GM21825 (cell line): ENCODE data around the gene SEC62.
"Not testable (repeated sequence)": the region's sequence is repeated elsewhere in the genome, so short reads cannot be mapped to it uniquely, and the experiment has no call there.

ENCODE experiments used
- ATAC-seq: cut with Tn5 transposase; IDR thresholded peaks from one replicate; pipeline ENCODE4 v1.9.1; 2021; ENCODE audit warnings: mild to moderate bottlenecking, moderate library complexity; ENCODE audit not compliant: unreplicated experiment

SEC62 gene

DNA sequence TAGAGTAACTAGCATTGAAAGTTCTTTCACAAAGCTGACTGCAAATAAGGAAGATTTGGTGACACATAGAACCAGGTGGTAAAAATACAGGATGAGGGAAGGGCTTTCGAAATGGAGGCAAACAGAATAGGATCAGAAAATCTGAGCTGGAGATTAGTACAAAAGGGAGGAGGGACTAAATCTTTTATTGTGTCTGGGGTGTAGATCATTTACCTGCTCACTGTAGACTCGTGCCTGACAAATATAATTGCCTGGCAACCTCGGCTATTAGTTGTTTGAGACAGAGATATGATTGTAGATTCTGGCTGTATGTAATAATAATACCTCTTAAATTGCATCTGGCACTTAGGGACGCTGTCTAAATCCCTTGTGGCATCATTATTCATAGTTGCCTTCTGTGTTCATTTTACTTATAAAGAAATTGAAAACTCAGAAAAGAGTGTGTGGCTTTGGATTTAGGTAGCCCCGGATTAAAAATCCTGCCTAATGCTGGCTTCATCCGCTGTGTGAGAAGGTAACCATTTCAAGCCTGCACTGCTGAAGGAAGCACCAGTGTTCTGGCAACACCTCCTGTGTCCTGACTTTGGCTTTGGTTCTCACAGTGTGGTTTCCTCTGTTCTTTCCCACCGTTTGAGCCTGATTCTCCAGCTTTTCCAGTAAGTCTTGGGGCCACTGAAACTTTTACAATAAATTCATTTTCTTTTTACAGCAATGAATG is 46.2 kb downstream of the SEC62 start:
- ATAC-seq: no peak

DNA sequence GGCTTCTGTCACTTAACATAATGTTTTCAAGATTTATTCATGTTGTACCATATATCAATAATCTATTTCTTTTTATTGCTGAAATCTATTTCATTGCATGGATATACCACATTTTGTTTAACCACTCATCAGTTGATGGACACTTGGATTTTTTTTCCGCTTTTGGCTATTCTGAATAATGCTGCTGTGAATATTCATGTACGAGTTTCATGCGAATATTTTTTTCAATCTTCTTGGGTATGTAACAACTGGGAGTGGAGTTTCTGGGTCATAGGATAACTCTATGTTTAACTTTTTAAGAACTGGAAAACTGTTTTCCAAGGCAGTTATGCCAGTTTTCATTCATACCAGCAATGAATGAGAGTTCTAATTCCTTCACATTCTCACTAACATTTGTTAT is 49.5 kb downstream of the SEC62 start:
- ATAC-seq: no peak

DNA sequence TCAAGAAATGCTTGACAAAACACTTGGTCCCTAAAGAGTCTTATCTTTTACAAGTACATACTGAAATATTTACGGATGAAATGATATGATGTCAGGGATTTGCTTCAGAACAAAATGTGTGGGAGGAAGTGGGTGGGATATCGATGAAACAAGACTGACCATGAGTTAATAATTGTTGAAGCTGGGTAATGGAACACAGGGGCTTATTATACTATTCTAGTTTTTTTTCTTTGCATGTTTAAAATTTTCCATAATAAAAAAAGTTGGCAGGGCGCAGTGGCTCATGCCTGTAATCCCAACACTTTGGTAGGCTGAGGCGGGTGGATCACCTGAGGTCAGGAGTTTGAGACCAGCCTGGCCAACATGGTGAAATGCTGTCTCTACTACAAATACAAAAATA is 52.7 kb downstream of the SEC62 start:
- not testable (repeated sequence) for ATAC-seq

DNA sequence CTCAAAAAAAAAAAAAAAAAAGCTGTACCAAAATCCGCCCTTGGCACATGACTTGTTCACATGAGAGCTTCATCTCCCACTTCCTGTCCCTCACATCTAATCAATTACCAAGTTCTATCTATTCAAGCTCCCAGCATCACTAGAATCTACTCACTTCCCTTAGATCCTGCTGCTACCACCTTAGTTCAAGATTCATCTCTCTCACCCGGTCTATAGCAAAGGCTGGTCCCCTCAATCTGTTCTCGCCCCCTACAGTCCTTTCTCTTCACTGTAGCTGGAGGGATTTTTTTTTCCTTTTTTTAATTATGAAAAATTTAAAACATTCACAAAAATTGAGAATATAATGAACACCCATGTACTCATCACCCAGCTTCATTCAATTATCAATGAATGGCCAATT is 54.5 kb downstream of the SEC62 start:
- ATAC-seq: no peak

DNA sequence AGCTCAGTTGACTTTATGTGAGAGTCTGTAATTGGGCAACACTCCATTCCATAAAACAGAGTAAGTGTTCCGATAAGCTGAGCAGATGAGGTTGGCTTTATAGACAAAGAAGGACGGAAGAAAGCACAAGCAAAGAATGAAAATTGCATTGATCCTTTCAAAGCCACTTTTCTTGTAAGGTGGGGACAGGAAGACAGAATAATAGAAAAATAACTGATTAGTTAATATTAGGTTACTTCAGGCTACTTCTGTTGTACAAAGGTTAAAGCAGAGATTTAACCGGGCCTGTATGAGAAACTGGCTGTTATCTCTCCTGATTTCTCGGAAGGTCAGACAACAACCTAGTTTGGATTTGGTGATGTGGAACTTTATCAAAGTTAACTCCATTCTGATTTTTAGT is 55.7 kb downstream of the SEC62 start:
- no peak for ATAC-seq

DNA sequence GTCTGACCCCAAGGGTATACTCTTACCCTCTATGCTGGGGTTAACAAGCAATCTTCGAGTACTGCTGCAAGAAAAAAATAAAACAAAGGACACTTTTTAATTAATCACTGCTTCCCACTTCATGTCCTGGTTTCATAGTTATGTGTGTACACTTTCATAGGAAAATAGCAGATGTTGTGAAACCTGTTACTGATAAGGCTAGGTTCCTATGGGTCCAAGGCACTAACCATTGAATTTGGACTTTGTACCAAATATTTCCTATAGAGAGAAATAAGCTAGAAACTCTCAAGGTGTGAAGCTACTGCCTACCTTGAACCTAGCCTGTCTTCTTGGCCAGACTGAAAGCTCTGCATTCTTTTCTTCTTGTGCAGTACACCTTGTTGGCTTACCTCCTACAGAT is 56.6 kb downstream of the SEC62 start:
- ATAC-seq: no peak

GRCh38 chr3:170024581-170024980 is 58.0 kb downstream of the SEC62 start:
- ATAC-seq: no peak

- ATAC-seq: no peak
These were observed 60.9 kb downstream of the SEC62 start for GRCh38 chr3:170027233-170028102.

DNA sequence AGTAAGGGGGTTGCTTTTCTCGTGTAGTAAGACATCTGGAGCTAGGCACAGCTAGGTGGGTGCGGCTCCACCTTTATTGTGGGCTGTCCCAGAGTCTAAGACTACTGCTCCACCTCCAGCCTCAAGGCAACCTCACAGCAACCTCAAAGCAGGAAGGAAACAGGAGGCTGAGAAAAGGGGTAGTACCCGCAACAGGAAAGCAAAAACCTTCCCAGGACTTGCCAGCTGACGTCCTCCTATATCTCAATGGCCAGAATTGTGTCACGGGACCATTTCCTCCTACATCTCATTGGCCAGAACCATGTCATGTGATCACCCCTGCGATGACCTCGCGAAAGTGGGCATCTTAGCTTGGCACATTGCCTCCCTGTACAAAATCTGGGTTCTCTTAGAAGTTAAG is 66.9 kb downstream of the SEC62 start:
- ATAC-seq: no peak

- ATAC-seq: peak; percentile 84
These were observed 71.1 kb downstream of the SEC62 start, which contains the start of gene GPR160 for GRCh38 chr3:170037463-170038433. GPR160 (plus strand) TSS chr3:170037995; CDS start chr3:170083973, 45,978 bp downstream.

- ATAC-seq: peak; percentile 14
These were observed 72.0 kb downstream of the SEC62 start for GRCh38 chr3:170038434-170039110.

DNA sequence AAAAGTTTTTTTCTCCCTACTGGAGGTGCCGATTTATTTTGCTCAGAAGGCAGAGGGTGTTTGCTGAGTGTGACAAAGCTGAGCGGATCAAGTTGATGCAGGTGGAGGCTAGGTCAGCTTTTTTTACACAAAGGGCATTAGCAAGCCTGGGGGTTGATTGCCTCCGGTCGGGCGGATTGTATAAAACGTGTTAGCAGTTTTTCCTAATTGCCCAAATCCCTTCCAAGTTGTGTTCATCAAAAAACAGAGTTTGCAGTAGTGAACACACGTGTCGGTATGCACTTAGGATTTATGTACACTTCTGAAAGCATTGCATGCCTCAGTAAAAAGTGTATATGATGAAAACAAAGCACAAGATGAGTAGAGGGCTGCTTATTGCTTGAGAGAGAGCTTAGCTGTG is 73.8 kb downstream of the SEC62 start:
- no peak for ATAC-seq

DNA sequence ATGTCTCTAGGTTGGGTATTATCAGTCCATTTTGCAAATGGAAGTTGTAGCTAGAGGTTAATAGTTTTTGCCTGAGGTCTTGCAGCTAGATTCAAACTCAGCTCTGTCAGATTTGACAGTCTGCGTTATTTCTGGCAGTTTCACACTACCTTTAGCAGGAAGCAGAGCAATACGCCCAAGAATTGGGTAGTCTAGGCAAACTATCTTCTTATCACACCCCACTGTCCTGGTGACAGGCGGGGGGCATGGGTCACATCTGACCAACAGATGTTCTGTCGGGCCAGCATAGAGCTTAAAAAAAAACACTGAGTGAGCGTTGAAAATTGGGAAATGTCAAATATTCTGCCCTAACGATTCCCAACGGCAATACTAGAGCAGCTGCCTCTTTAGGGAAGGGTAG is 76.9 kb downstream of the SEC62 start:
- ATAC-seq: no peak

DNA sequence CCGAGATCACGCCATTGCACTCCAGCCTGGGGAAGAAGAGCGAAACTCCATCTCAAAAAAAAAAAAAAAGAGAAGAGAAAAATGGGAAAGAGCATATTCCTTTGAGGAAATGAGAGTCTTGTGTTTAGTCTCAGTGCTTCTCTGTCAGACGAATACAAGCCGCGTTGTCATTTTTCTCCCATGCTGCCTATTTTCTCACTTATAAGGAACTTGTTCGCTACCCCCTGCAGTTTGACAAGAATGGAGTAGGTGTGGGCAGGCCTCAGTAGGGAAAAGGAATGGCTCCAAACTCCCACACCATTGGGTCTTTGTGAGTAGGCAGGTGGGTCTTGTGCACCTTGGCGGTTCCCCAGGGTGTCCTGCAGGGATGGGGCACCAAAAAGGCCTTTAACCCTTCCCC is 77.7 kb downstream of the SEC62 start:
- no peak for ATAC-seq

DNA sequence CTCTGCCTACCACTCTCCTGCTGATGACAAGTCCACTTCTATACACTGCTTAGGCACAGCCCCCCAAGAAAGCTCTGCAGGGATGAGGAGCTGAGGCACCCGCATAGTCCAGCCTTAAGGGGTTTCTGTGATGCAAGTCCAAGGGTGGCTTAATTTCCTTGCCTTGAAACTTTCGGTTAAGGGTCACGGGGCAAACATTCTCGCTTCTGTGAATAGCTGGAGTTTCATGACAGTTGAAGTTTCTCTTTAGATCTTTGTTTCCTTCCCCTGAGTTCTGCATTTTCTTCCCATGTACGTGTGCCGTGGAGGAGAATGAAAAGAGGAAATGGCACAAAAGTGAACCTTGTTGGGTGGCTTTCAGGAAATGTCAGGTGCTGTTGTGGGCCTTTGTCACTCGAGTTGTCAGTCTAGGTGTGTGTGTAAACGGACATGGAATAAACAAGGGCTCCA is 78.2 kb downstream of the SEC62 start:
- ATAC-seq: peak; percentile 89

GRCh38 chr3:170046269-170047132 is 79.9 kb downstream of the SEC62 start:
- no peak for ATAC-seq

GRCh38 chr3:170047133-170047404 is 80.5 kb downstream of the SEC62 start:
- no peak for ATAC-seq
